Esophagus (tissue), 2 donors: ENCODE measurements around the gene GBE1. TPM values are rescaled to one million over a fixed set of nuclear protein-coding genes. Genes with fewer than 3 reads are reported as not detected.

ENCODE experiments used
- H3K27ac ChIP-seq, 2 donors: one replicate each; pipeline ENCODE4 v1.5.1; 2013; ENCODE audit warnings: low read depth in 2 of 2, mild to moderate bottlenecking in 2 of 2, inconsistent platforms in 1 of 2, low read length in 1 of 2, moderate library complexity in 1 of 2
- H3K27me3 ChIP-seq, 2 donors: one replicate each; pipeline ENCODE4 v1.6.1; 2013; ENCODE audit warnings: low read length in 2 of 2, control low read depth in 1 of 2, mild to moderate bottlenecking in 1 of 2; ENCODE audit not compliant: insufficient read depth in 2 of 2, control insufficient read depth in 1 of 2
- H3K36me3 ChIP-seq, 2 donors: one replicate each; pipeline ENCODE4 v1.6.1; 2013; ENCODE audit warnings: low read length in 1 of 2; ENCODE audit not compliant: control insufficient read depth in 2 of 2, insufficient read depth in 2 of 2
- H3K4me1 ChIP-seq, 2 donors: one replicate each; pipeline ENCODE4 v1.6.1; 2013; ENCODE audit warnings: low read length in 1 of 2; ENCODE audit not compliant: control insufficient read depth in 2 of 2, insufficient read depth in 2 of 2
- H3K4me3 ChIP-seq, 2 donors: one replicate each; pipeline ENCODE4 v1.5.1; 2013; ENCODE audit warnings: low read length in 2 of 2, mild to moderate bottlenecking in 2 of 2, low read depth in 1 of 2, moderate library complexity in 1 of 2
- H3K9me3 ChIP-seq, 2 donors: one replicate each; pipeline ENCODE4 v1.6.1; 2013; ENCODE audit warnings: mild to moderate bottlenecking in 2 of 2, low read depth in 1 of 2, low read length in 1 of 2, moderate library complexity in 1 of 2; ENCODE audit not compliant: control insufficient read depth in 2 of 2, insufficient read depth in 1 of 2
- WGBS, 2 donors: extraction: QIAGEN DNeasy Blood & Tissue Kit; methylation state at CpG; one replicate each; pipeline ENCODE4 v1.1.7; 2013; 5-methylcytosine and 5-hydroxymethylcytosine counted together
- polyA plus RNA-seq, 2 donors: library from polyadenylated mRNA; stranded (reverse); fragments of 200-250 nt; gene quantifications; one replicate each; pipeline ENCODE4 v1.2.3, GENCODE V29; 2013
- donor health status: healthy with polysubstance abuse.
- donor health status: Bipolar disorder and iron deficiency.

GBE1 gene
- polyA plus RNA-seq, 2 donors = 7.1 to 16.9 TPM

- no peaks in the 10 kb centered on the region for H3K9me3 ChIP-seq
- 63 to 85% methylated on average over 3 of the region's 3 CpGs for WGBS, 2 donors
- no peaks in the 10 kb centered on the region for H3K36me3 ChIP-seq
- no peaks in the 10 kb centered on the region for H3K4me1 ChIP-seq
- no peak overlapping the region for H3K4me3 ChIP-seq
- H3K27me3 ChIP-seq = no peaks in the 10 kb centered on the region
- no peak overlapping the region for H3K27ac ChIP-seq
These were observed 44.5 kb downstream of the GBE1 start for GRCh38 chr3:81716870-81717509.

GRCh38 chr3:81713031-81713430 is 48.4 kb downstream of the GBE1 start:
- H3K36me3 ChIP-seq = no peaks in the 10 kb centered on the region
- no peaks in the 10 kb centered on the region for H3K4me1 ChIP-seq
- no peaks in the 10 kb centered on the region for H3K9me3 ChIP-seq
- WGBS, 2 donors = 70 to 74% methylated on average over 4 of the region's 4 CpGs
- no peak overlapping the region for H3K4me3 ChIP-seq
- no peaks in the 10 kb centered on the region for H3K27me3 ChIP-seq
- no peak overlapping the region for H3K27ac ChIP-seq

- WGBS, 2 donors = 73 to 78% methylated on average over 2 of the region's 2 CpGs
- Histone ChIP-seq H3K27me3 (no peaks in the 10 kb centered on the region), H3K4me3 (no peak overlapping the region), H3K9me3 (no peaks in the 10 kb centered on the region), H3K36me3 (no peaks in the 10 kb centered on the region), H3K4me1 (no peaks in the 10 kb centered on the region), H3K27ac (no peak overlapping the region)
These were observed 51.8 kb downstream of the GBE1 start for GRCh38 chr3:81709606-81710005.

GRCh38 chr3:81707996-81708395 is 53.4 kb downstream of the GBE1 start:
- H3K36me3 ChIP-seq = no peaks in the 10 kb centered on the region
- H3K27ac ChIP-seq = no peak overlapping the region
- H3K4me1 ChIP-seq = no peaks in the 10 kb centered on the region
- H3K4me3 ChIP-seq = no peak overlapping the region
- no peaks in the 10 kb centered on the region for H3K27me3 ChIP-seq
- H3K9me3 ChIP-seq = no peaks in the 10 kb centered on the region

DNA sequence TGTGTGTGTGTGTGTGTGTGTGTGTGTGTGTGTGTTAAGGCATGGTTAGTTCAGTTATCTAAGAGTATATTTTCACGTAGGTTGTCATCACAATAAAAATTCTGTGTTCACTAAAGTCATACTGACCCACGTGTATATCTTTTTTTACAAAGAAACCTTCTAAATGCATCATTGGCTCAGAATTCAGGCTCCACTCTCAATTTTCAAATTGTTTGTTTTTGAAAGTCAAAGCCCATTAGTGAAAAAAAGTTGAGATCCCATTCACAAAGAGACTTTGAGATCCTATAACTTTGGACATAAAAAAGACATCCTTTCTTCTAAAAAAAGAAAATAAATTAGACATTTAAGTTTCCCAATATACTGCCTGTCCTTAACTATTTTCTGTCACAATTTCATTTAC is 59.3 kb downstream of the GBE1 start:
- Histone ChIP-seq H3K4me3 (no peak overlapping the region), H3K9me3 (no peaks in the 10 kb centered on the region), H3K27me3 (no peaks in the 10 kb centered on the region), H3K36me3 (no peaks in the 10 kb centered on the region), H3K27ac (no peak overlapping the region), H3K4me1 (no peaks in the 10 kb centered on the region)
- 78 to 79% methylated on average over 2 of the region's 2 CpGs for WGBS, 2 donors

- Histone ChIP-seq H3K36me3 (no peaks in the 10 kb centered on the region), H3K27me3 (no peaks in the 10 kb centered on the region), H3K4me3 (no peak overlapping the region), H3K27ac (no peak overlapping the region), H3K9me3 (no peaks in the 10 kb centered on the region), H3K4me1 (no peaks in the 10 kb centered on the region)
- 90 to 91% methylated on average over 8 of the region's 8 CpGs for WGBS, 2 donors
These were observed 61.7 kb downstream of the GBE1 start for GRCh38 chr3:81699536-81700320.

GRCh38 chr3:81696090-81696489 is 65.4 kb downstream of the GBE1 start:
- Histone ChIP-seq H3K9me3 (no peaks in the 10 kb centered on the region), H3K4me3 (no peak overlapping the region), H3K27ac (no peak overlapping the region), H3K36me3 (no peaks in the 10 kb centered on the region), H3K27me3 (no peaks in the 10 kb centered on the region), H3K4me1 (no peaks in the 10 kb centered on the region)
- WGBS, 2 donors = 89 to 92% methylated on average over 3 of the region's 3 CpGs

DNA sequence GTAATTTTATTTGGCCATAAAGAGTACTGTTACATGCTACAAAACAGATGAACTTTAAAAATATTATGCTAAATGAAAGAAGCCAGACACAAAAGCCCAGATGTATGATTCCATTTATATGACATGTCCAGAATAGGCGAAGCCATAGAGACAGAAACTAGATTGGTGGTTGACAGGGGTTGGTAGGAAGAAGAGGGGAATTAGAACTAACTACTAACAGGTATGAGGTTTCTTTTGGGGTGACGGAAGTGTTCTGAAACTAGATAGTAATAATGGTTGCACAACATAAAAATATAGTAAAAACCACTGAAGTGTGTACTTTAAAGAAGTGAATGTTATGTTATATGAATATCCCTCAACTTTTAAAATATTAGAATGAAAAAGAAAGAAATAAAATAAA is 66.1 kb downstream of the GBE1 start:
- no peaks in the 10 kb centered on the region for H3K9me3 ChIP-seq
- H3K27me3 ChIP-seq = no peaks in the 10 kb centered on the region
- no peak overlapping the region for H3K4me3 ChIP-seq
- no peaks in the 10 kb centered on the region for H3K36me3 ChIP-seq
- H3K4me1 ChIP-seq = no peaks in the 10 kb centered on the region
- 94 to 96% methylated on average over 2 of the region's 2 CpGs for WGBS, 2 donors
- no peak overlapping the region for H3K27ac ChIP-seq

- H3K9me3 ChIP-seq = no peaks in the 10 kb centered on the region
- no peaks in the 10 kb centered on the region for H3K36me3 ChIP-seq
- H3K4me3 ChIP-seq = no peak overlapping the region
- H3K27me3 ChIP-seq = no peaks in the 10 kb centered on the region
- no peak overlapping the region for H3K27ac ChIP-seq
- no peaks in the 10 kb centered on the region for H3K4me1 ChIP-seq
- 94 to 96% methylated on average over 5 of the region's 5 CpGs for WGBS, 2 donors
These were observed 66.8 kb downstream of the GBE1 start for GRCh38 chr3:81694662-81695061.

GRCh38 chr3:81692766-81693165 is 68.7 kb downstream of the GBE1 start:
- Histone ChIP-seq H3K27me3 (no peaks in the 10 kb centered on the region), H3K36me3 (no peaks in the 10 kb centered on the region), H3K4me1 (no peaks in the 10 kb centered on the region), H3K27ac (no peak overlapping the region), H3K9me3 (no peaks in the 10 kb centered on the region), H3K4me3 (no peak overlapping the region)
- WGBS, 2 donors = 87 to 90% methylated on average over 1 of the region's 1 CpG
